VCaP (cell line): ENCODE measurements around the gene AASS.

Source experiments
- H3K27ac ChIP-seq: fragments of 450-650 bp; 2 replicates; pipeline ENCODE4 v1.5.1; 2017
- TF ChIP-seq, protein P1 (sequence below): fragments of 450-650 bp; conservative IDR thresholded peaks from 2 replicates; pipeline ENCODE4 v1.5.1; 2017; ENCODE audit warnings: mild to moderate bottlenecking, moderate library complexity

AASS gene

GRCh38 chr7:122067077-122067476 is 77.0 kb downstream of the AASS start:
- H3K27ac ChIP-seq: no peak overlapping the region
- TF ChIP-seq, protein P1, sequence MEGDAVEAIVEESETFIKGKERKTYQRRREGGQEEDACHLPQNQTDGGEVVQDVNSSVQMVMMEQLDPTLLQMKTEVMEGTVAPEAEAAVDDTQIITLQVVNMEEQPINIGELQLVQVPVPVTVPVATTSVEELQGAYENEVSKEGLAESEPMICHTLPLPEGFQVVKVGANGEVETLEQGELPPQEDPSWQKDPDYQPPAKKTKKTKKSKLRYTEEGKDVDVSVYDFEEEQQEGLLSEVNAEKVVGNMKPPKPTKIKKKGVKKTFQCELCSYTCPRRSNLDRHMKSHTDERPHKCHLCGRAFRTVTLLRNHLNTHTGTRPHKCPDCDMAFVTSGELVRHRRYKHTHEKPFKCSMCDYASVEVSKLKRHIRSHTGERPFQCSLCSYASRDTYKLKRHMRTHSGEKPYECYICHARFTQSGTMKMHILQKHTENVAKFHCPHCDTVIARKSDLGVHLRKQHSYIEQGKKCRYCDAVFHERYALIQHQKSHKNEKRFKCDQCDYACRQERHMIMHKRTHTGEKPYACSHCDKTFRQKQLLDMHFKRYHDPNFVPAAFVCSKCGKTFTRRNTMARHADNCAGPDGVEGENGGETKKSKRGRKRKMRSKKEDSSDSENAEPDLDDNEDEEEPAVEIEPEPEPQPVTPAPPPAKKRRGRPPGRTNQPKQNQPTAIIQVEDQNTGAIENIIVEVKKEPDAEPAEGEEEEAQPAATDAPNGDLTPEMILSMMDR: no peak

GRCh38 chr7:122064971-122065370 is 79.1 kb downstream of the AASS start:
- no peak overlapping the region for H3K27ac ChIP-seq
- TF ChIP-seq, protein P1: no peak

DNA sequence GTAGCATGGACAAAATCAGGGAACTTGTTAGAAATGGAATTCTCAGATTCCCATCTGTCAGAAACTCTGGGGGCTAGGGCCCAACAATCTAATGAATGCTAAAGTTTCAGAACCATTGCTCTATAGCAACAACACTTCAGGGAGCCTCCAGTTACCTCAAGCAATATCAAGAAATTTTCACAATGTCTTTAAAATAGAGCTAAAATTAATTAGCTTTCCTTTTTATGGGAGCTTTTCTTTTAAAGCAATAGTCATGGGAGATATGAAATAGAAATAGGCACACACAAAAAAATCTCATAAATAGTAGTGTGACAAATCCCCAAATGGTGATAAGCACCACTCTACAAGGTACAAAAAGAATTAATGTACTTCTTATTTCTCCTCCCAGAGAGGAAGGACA is 80.9 kb downstream of the AASS start:
- TF ChIP-seq, protein P1: no peak
- H3K27ac ChIP-seq: no peak overlapping the region

GRCh38 chr7:122059542-122059941 is 84.5 kb downstream of the AASS start:
- H3K27ac ChIP-seq: no peak overlapping the region
- TF ChIP-seq, protein P1: no peak

- no peak overlapping the region for H3K27ac ChIP-seq
Observed at GRCh38 chr7:122056977-122057376, 87.1 kb downstream of the AASS start.

DNA sequence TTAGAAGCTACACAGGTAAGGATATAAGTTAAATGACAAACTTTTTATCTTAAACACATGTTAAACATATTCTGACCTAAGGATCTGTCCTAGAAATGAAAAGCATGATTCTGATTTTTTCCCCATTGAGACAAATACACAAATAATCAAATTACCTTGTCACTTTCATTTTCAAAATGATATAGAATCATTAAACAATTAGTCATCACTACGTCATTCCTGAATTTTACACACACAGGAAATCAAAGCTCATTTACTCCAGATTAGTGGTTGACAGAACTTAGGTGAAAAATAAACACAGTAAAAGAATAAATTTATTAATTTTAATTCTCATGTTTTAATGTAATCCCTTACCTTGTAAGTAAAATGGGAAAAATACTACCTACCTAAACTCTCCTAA is 89.0 kb downstream of the AASS start:
- H3K27ac ChIP-seq: no peak overlapping the region
- TF ChIP-seq, protein P1: no peak

More at GRCh38 chr7:122056977-122057376, 87.1 kb downstream of the AASS start:
- TF ChIP-seq, protein P1: no peak

DNA sequence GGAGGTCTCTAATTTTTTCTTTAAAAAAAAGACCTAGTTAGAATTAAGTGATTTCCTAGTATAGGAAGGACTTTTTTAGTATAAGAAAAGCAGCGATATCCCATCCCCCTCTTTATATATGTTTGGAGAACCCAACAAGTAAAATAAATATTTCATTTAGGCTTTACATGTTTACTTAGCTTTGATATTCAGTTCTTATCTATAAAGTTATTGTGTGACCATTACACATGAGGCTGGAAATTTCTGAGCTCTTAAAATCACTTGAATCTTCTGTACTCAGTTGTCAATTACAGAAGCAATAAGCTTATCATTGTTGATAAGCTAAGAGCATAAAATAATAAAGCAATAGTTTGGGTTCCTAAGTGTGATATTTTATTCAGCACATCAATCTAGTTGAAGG is 89.7 kb downstream of the AASS start:
- H3K27ac ChIP-seq: no peak overlapping the region
- TF ChIP-seq, protein P1: no peak

DNA sequence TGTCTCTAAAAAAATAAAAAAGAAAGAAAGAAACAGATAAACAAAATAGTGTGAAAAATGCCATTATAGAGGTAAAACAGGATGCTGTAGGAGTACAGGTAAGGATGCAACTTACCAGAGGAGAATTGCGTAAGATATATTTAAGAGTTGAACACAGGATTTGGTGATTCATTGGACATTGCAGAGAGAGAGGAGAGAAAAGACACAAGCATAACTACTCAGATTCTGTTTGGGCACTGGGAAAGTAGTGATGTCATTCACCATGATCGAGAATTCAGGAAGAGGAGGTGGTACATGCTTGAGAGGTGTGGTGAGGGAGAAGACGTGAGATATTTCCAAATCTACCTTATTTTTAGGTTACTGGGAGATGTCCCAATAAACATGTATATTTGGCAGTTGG is 97.6 kb downstream of the AASS start:
- TF ChIP-seq, protein P1: no peak
- no peak overlapping the region for H3K27ac ChIP-seq
